Measurements from ENCODE around the gene ACOT6. TPM values are rescaled to one million over a fixed set of nuclear protein-coding genes. Genes with fewer than 3 reads are reported as not detected.

ACOT6 gene
- total and polyA plus RNA-seq, 2 donors (not counting 3 experiments of a cell fraction or from before 2014, with no cell fraction given): not detected

- DNase-seq (ENCODE audit: low read depth, low spot score) (no peak), FAIRE-seq (no peak)
- Histone ChIP-seq H3K27me3 (ENCODE audit: control insufficient read depth in 2 of 2, insufficient read depth in 2 of 2, low read length in 2 of 2) (no peaks in the 10 kb centered on the region), H3K9me1 (replicated peaks; ENCODE audit: control insufficient read depth, extremely low read depth, insufficient read depth, low read length) (no peaks in the 10 kb centered on the region), H3K4me2 (ENCODE audit: insufficient read depth, low read length) (no peak overlapping the region), H3K9ac (replicated peaks; ENCODE audit: extremely low read depth, insufficient read depth, low read length) (no peak overlapping the region), H4K20me1 (replicated peaks; ENCODE audit: control insufficient read depth, extremely low read depth, insufficient read depth, low read length) (no peaks in the 10 kb centered on the region), H3K27ac (ENCODE audit: insufficient read depth, low read depth, low read length) (no peak overlapping the region), H3K79me2 (ENCODE audit: control insufficient read depth, insufficient read depth, low read length) (no peaks in the 10 kb centered on the region), H3K4me1 (ENCODE audit: control insufficient read depth, extremely low read depth, insufficient read depth, low read length) (peaks cover 6% of the 10 kb centered on the region), H3K36me3 (ENCODE audit: control insufficient read depth in 2 of 2, extremely low read depth in 1 of 2, insufficient read depth in 2 of 2, low read length in 2 of 2) (peaks cover 0 to 3% of the 10 kb centered on the region in 2 experiments), H3K9me3 (replicated peaks; ENCODE audit: control insufficient read depth, insufficient read depth, low read length) (no peaks in the 10 kb centered on the region), H2AFZ (ENCODE audit: low read depth, low read length) (no peak overlapping the region), H3K4me3 (replicated peaks in 1 of 3; ENCODE audit: insufficient read depth in 1 of 3, low read depth in 1 of 3, low read length in 3 of 3) (no peak overlapping the region)
- intact Hi-C loops (cut with micrococcal nuclease): no loop called here
- BruUV-seq (replicated peaks): no TSS peak
- dilution Hi-C loops (cut with MboI; ENCODE audit: extremely low pct_ligation_motif_present, low sequenced_read_pairs): no loop called here
- TF ChIP-seq CTCF (IDR thresholded peaks at IDR 0.05; ENCODE audit: extremely low read depth in 1 of 2, insufficient read depth in 1 of 2, low read depth in 1 of 2, low read length in 2 of 2): no peak
- no peak for TF ChIP-seq GATA2 (IDR thresholded peaks at IDR 0.05; ENCODE audit: insufficient read depth, insufficient read length, low read depth, low read length)
- TF ChIP-seq FOS (IDR thresholded peaks at IDR 0.05; ENCODE audit: borderline replicate concordance, insufficient read depth, low read length): no peak
- no peak for TF ChIP-seq MAX (IDR thresholded peaks at IDR 0.05; ENCODE audit: insufficient read depth, insufficient read length)
- no peak for TF ChIP-seq MYC (IDR thresholded peaks at IDR 0.05; ENCODE audit: low read depth, low read length)
- TF ChIP-seq EZH2 (IDR thresholded peaks at IDR 0.05; ENCODE audit: borderline replicate concordance, low read depth, low read length, severe bottlenecking): no peak
- TF ChIP-seq JUN (IDR thresholded peaks at IDR 0.05; ENCODE audit: borderline replicate concordance, insufficient read depth, insufficient read length, low read depth): no peak
- POLR2A ChIA-PET: interaction anchor here (0.6 kb wide), 1 partner anchor 13 kb away, joined by 4 read pairs; no protein-coding TSS in a partner anchor
- CTCF ChIA-PET: interaction anchor here (0.8 to 1.5 kb wide), 2 partner anchors 140 to 152 kb away, joined by 3 read pairs; no protein-coding TSS in a partner anchor
Observed at GRCh38 chr14:73660511-73660910, 48.2 kb downstream of the ACOT6 start.

All from endothelial cell of umbilical vein (primary cell).